ENCODE results near the gene FANCB.

The FANCB gene

GRCh38 chrX:14884714-14885113, 11.8 kb upstream of the FANCB start:
- no peak for DNase-seq (ENCODE audit: low read depth)
- no peak overlapping the region for H3K4me3 ChIP-seq (ENCODE audit: low read depth, low read length)
- no peak for TF ChIP-seq CTCF (IDR thresholded peaks at IDR 0.05; ENCODE audit: low read depth, low read length, missing control alignments)

- no peak overlapping the region for H3K4me3 ChIP-seq (ENCODE audit: low read depth, low read length)
- no peak for DNase-seq (ENCODE audit: low read depth)
- no peak for TF ChIP-seq CTCF (IDR thresholded peaks at IDR 0.05; ENCODE audit: low read depth, low read length, missing control alignments)
Observed at GRCh38 chrX:14883826-14884225, 11.0 kb upstream of the FANCB start.

GRCh38 chrX:14875624-14876023, 2.8 kb upstream of the FANCB start:
- H3K4me3 ChIP-seq (ENCODE audit: low read depth, low read length), result no peak overlapping the region
- no peak for TF ChIP-seq CTCF (IDR thresholded peaks at IDR 0.05; ENCODE audit: low read depth, low read length, missing control alignments)
- no peak for DNase-seq (ENCODE audit: low read depth)

GRCh38 chrX:14873676-14874049, 794 bp upstream of the FANCB start:
- no peak for DNase-seq (ENCODE audit: low read depth)
- TF ChIP-seq CTCF (IDR thresholded peaks at IDR 0.05; ENCODE audit: low read depth, low read length, missing control alignments), result no peak
- H3K4me3 ChIP-seq (ENCODE audit: low read depth, low read length), result peak overlapping the region; percentile 82

- no peak for DNase-seq (ENCODE audit: low read depth)
Observed at GRCh38 chrX:14872355-14872754, 514 bp downstream of the FANCB start.

GRCh38 chrX:14871767-14872166, 1.1 kb downstream of the FANCB start:
- DNase-seq (ENCODE audit: low read depth), result no peak
- TF ChIP-seq CTCF (IDR thresholded peaks at IDR 0.05; ENCODE audit: low read depth, low read length, missing control alignments), result no peak
- peak overlapping the region; percentile 64; the same call in 1 of the 2 replicates for H3K4me3 ChIP-seq (ENCODE audit: low read depth, low read length)

More at GRCh38 chrX:14872355-14872754, 514 bp downstream of the FANCB start:
- peak overlapping the region; percentile 64 for H3K4me3 ChIP-seq (ENCODE audit: low read depth, low read length)
- no peak for TF ChIP-seq CTCF (IDR thresholded peaks at IDR 0.05; ENCODE audit: low read depth, low read length, missing control alignments)

GRCh38 chrX:14865201-14865600, 7.7 kb downstream of the FANCB start:
- TF ChIP-seq CTCF (IDR thresholded peaks at IDR 0.05; ENCODE audit: low read depth, low read length, missing control alignments), result no peak
- no peak for DNase-seq (ENCODE audit: low read depth)
- no peak overlapping the region for H3K4me3 ChIP-seq (ENCODE audit: low read depth, low read length)

Data from GM12864 (cell line).